SK-N-MC (cell line): ENCODE measurements around the gene LEF1.

ENCODE experiments used
- EZH2 ChIP-seq: fragments of 200-600 bp; sonication (generic); IDR thresholded peaks from one replicate; pipeline ENCODE4 v1.6.1; 2017; ENCODE audit warnings: antibody characterized with exemption
- POLR2AphosphoS5 ChIP-seq: IDR thresholded peaks from 2 replicates; pipeline ENCODE4 v1.6.1; 2012; ENCODE audit warnings: mild to moderate bottlenecking, low read depth, low read length, borderline replicate concordance

DNA sequence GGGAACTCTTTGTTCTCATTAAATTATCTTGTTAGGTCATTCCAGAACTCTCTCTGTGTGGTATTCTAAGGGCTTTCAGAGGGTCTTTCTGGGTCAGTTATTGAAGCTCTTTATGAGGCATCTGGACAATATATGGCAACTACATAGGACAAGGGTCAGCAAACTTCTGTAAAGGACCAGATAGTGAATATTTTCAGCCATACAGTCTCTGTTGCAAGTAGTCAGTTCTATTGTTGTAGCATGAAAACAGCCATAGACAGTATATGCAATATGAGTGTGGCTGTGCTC lies 143.9 kb downstream of the LEF1 start:
- TF ChIP-seq EZH2: no peak
- no peak for TF ChIP-seq POLR2AphosphoS5
